Dedifferentiated amniotic fluid mesenchymal stem cell (primary cell): ENCODE measurements around the gene LMX1B.

Experiments
- DNase-seq: peaks from one replicate; pipeline ENCODE4 v3.0.0-alpha.2; 2016; ENCODE audit errors: extremely low spot score

LMX1B gene

GRCh38 chr9:126658201-126658825 lies 44.6 kb downstream of the LMX1B start:
- DNase-seq: no peak

- DNase-seq: no peak
Measured at GRCh38 chr9:126658956-126659555, 45.3 kb downstream of the LMX1B start.

GRCh38 chr9:126661122-126661520 lies 47.4 kb downstream of the LMX1B start:
- no peak for DNase-seq

GRCh38 chr9:126661521-126662251 lies 48.0 kb downstream of the LMX1B start:
- DNase-seq: no peak

- DNase-seq: no peak
Measured at GRCh38 chr9:126663661-126664072, 49.9 kb downstream of the LMX1B start.

GRCh38 chr9:126664900-126665643 lies 51.3 kb downstream of the LMX1B start:
- DNase-seq: no peak

GRCh38 chr9:126665644-126666035 lies 51.9 kb downstream of the LMX1B start:
- DNase-seq: no peak

- no peak for DNase-seq
Measured at GRCh38 chr9:126666155-126666803, 52.6 kb downstream of the LMX1B start.

- DNase-seq: no peak
Measured at GRCh38 chr9:126667190-126668055, 53.7 kb downstream of the LMX1B start.

GRCh38 chr9:126668058-126668457 lies 54.3 kb downstream of the LMX1B start:
- no peak for DNase-seq

- DNase-seq: no peak
Measured at GRCh38 chr9:126669108-126669507, 55.4 kb downstream of the LMX1B start.

GRCh38 chr9:126670270-126670669 lies 56.5 kb downstream of the LMX1B start:
- DNase-seq: no peak

GRCh38 chr9:126671381-126671831 lies 57.7 kb downstream of the LMX1B start:
- no peak for DNase-seq

- no peak for DNase-seq
Measured at GRCh38 chr9:126671983-126672382, 58.3 kb downstream of the LMX1B start.

- DNase-seq: no peak
Measured at GRCh38 chr9:126672634-126673284, 59.0 kb downstream of the LMX1B start.

GRCh38 chr9:126673689-126674364 lies 60.1 kb downstream of the LMX1B start:
- DNase-seq: no peak

- no peak for DNase-seq
Measured at GRCh38 chr9:126674365-126675146, 60.8 kb downstream of the LMX1B start.

- no peak for DNase-seq
Measured at GRCh38 chr9:126675147-126675467, 61.4 kb downstream of the LMX1B start.

GRCh38 chr9:126676102-126676684 lies 62.5 kb downstream of the LMX1B start:
- no peak for DNase-seq
